DOHH2 (cell line): ENCODE data around the gene DMD.

Experiments used
- H3F3A ChIP-seq: fragments of 200-600 bp; sonication (generic), shearing (Covaris generic); 2 replicates; pipeline ENCODE4 v1.6.0; 2016; ENCODE audit warnings: antibody characterized with exemption, mild to moderate bottlenecking; ENCODE audit not compliant: control insufficient read depth, insufficient read depth
- H3K27ac ChIP-seq: fragments of 200-600 bp; sonication (generic); 2 replicates; pipeline ENCODE4 v1.5.1; 2014; ENCODE audit warnings: low read depth, mild to moderate bottlenecking, low read length, moderate library complexity
- H3K27me3 ChIP-seq: fragments of 200-600 bp; sonication (generic); 2 replicates; pipeline ENCODE4 v1.6.1; 2014; ENCODE audit warnings: mild to moderate bottlenecking, low read length, mixed read lengths; ENCODE audit not compliant: control insufficient read depth
- H3K36me3 ChIP-seq: fragments of 200-600 bp; sonication (generic); 2 replicates; pipeline ENCODE4 v1.6.1; 2014; ENCODE audit warnings: mild to moderate bottlenecking, low read length, moderate library complexity, mixed read lengths; ENCODE audit not compliant: control insufficient read depth
- H3K4me1 ChIP-seq: fragments of 200-600 bp; sonication (generic); 2 replicates; pipeline ENCODE4 v1.6.1; 2014; ENCODE audit warnings: mild to moderate bottlenecking, low read length, mixed read lengths; ENCODE audit not compliant: control insufficient read depth
- H3K4me2 ChIP-seq: fragments of 200-600 bp; sonication (generic); 2 replicates; pipeline ENCODE4 v1.6.0; 2014; ENCODE audit warnings: mild to moderate bottlenecking, low read length, moderate library complexity
- H3K4me3 ChIP-seq: fragments of 200-600 bp; sonication (generic); 2 replicates; pipeline ENCODE4 v1.5.1; 2014; ENCODE audit warnings: mild to moderate bottlenecking, low read length, mixed read lengths
- H3K79me2 ChIP-seq: fragments of 200-600 bp; sonication (generic); 2 replicates; pipeline ENCODE4 v1.6.1; 2014; ENCODE audit warnings: mild to moderate bottlenecking, low read length, mixed read lengths; ENCODE audit not compliant: control insufficient read depth
- H3K9me2 ChIP-seq: fragments of 200-600 bp; sonication (generic); replicated peaks from 2 replicates; pipeline ENCODE4 v1.6.1; 2014; ENCODE audit warnings: mild to moderate bottlenecking, low read length, mixed read lengths; ENCODE audit not compliant: control insufficient read depth
- H3K9me3 ChIP-seq: fragments of 200-600 bp; sonication (generic); 2 replicates; pipeline ENCODE4 v1.6.1; 2014; ENCODE audit warnings: antibody characterized with exemption, low read length, mixed read lengths; ENCODE audit not compliant: control insufficient read depth, insufficient read depth
- H4K20me1 ChIP-seq: fragments of 200-600 bp; sonication (generic); 2 replicates; pipeline ENCODE4 v1.6.0; 2014; ENCODE audit warnings: low read depth, mild to moderate bottlenecking, antibody characterized with exemption, low read length, moderate library complexity; ENCODE audit not compliant: control insufficient read depth, insufficient read depth
- EZH2phosphoT487 ChIP-seq: fragments of 200-600 bp; sonication (generic); IDR thresholded peaks from 2 replicates; pipeline ENCODE4 v1.6.1; 2017; ENCODE audit warnings: borderline replicate concordance, mild to moderate bottlenecking, antibody characterized with exemption, low read length, moderate library complexity, mixed read lengths
- TF ChIP-seq, protein P1 (sequence below): fragments of 200-600 bp; sonication (generic); IDR thresholded peaks from one replicate; pipeline ENCODE4 v1.5.1; 2014; ENCODE audit warnings: antibody characterized with exemption, mild to moderate bottlenecking, low read depth, low read length; ENCODE audit not compliant: poor library complexity, severe bottlenecking

Gene DMD

DNA sequence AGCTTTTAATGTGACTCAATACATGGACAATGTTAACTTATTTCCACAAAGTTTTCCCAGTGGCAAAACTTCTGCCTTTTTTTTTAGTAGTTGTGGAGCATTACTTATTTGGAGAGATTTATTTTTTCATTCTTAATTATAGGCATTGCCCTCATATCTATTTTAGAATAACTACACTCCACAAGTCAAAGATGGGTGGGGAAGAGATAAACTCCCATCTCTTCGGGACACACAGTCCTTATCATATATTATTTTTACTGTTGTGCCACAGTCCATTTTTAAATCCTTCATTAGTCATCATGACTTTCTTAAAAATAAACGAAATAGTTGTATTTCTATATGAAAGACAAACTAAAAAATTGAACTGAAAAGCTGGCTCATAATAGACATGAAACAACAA is 1.2 kb downstream of the DMD start:
- Histone ChIP-seq H3K4me2 (no peak overlapping the region), H4K20me1 (no peaks in the 10 kb centered on the region), H3K27me3 (no peaks in the 10 kb centered on the region), H3K9me2 (no peaks in the 10 kb centered on the region), H3K4me1 (no peaks in the 10 kb centered on the region), H3K9me3 (no peaks in the 10 kb centered on the region), H3K4me3 (no peak overlapping the region), H3F3A (no peaks in the 10 kb centered on the region), H3K79me2 (no peaks in the 10 kb centered on the region), H3K27ac (no peak overlapping the region), H3K36me3 (no peaks in the 10 kb centered on the region)
- TF ChIP-seq, protein P1, sequence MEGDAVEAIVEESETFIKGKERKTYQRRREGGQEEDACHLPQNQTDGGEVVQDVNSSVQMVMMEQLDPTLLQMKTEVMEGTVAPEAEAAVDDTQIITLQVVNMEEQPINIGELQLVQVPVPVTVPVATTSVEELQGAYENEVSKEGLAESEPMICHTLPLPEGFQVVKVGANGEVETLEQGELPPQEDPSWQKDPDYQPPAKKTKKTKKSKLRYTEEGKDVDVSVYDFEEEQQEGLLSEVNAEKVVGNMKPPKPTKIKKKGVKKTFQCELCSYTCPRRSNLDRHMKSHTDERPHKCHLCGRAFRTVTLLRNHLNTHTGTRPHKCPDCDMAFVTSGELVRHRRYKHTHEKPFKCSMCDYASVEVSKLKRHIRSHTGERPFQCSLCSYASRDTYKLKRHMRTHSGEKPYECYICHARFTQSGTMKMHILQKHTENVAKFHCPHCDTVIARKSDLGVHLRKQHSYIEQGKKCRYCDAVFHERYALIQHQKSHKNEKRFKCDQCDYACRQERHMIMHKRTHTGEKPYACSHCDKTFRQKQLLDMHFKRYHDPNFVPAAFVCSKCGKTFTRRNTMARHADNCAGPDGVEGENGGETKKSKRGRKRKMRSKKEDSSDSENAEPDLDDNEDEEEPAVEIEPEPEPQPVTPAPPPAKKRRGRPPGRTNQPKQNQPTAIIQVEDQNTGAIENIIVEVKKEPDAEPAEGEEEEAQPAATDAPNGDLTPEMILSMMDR = no peak
- no peak for TF ChIP-seq EZH2phosphoT487

DNA sequence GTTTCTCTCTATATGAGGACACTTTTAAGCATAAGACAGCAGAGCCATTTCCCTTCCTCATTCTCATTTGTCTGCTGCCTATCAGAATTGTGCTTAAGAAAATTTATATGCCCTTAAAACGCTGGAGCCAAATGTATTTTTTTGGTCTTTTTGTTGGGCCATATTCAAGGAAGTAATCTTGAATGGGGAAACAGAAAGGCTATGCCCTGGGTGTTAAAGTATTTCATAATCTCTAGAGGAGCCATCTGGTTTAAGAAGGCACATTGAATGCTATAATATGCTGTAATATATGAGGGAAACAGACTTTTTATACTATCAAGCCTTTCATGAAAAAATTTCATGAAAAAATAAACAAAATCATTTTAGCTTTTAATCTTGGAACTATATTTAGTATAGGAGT is 4.3 kb downstream of the DMD start:
- no peak overlapping the region for H3K4me3 ChIP-seq
- H3K36me3 ChIP-seq = no peaks in the 10 kb centered on the region
- TF ChIP-seq EZH2phosphoT487 = no peak
- TF ChIP-seq, protein P1 = no peak
- H3K9me2 ChIP-seq = no peaks in the 10 kb centered on the region
- no peaks in the 10 kb centered on the region for H4K20me1 ChIP-seq
- no peak overlapping the region for H3K27ac ChIP-seq
- H3K79me2 ChIP-seq = no peaks in the 10 kb centered on the region
- no peaks in the 10 kb centered on the region for H3K27me3 ChIP-seq
- no peaks in the 10 kb centered on the region; the same call in 1 of the 2 replicates for H3K9me3 ChIP-seq
- H3F3A ChIP-seq = no peaks in the 10 kb centered on the region
- H3K4me1 ChIP-seq = no peaks in the 10 kb centered on the region
- no peak overlapping the region for H3K4me2 ChIP-seq

DNA sequence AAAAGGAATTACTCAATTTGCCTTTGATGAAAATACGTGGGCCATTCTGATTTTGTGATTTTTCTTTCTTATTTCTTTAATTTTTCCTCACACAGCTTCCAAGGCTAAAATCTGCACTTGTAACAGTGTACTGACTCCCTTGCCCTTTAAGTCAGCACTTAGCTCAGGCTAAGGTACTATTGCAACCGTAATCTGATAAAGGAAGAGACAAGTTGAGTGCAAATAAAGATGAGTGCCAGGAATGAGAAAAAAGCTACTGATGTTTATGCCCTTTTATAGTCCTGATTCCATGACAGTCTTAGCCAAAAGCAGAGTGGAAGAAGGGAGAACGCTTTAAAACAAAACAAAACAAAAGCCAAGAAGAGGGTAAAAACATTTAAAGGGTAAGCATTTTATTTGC is 6.0 kb downstream of the DMD start:
- TF ChIP-seq, protein P1 = no peak
- TF ChIP-seq EZH2phosphoT487 = no peak
- H3K27me3 ChIP-seq = no peaks in the 10 kb centered on the region

More for the DNA sequence above, 6.0 kb downstream of the DMD start:
- H3K79me2 ChIP-seq = no peaks in the 10 kb centered on the region
- no peaks in the 10 kb centered on the region; the same call in 1 of the 2 replicates for H3K9me3 ChIP-seq
- H3K4me2 ChIP-seq = no peak overlapping the region
- no peak overlapping the region for H3K4me3 ChIP-seq
- H3K4me1 ChIP-seq = no peaks in the 10 kb centered on the region
- H3K9me2 ChIP-seq = no peaks in the 10 kb centered on the region
- H3F3A ChIP-seq = no peaks in the 10 kb centered on the region
- no peaks in the 10 kb centered on the region for H3K36me3 ChIP-seq
- H4K20me1 ChIP-seq = no peaks in the 10 kb centered on the region
- H3K27ac ChIP-seq = no peak overlapping the region
